GM18508 (cell line): ENCODE data around the gene FOXD1.
"Not testable (repeated sequence)": the region's sequence is repeated elsewhere in the genome, so short reads cannot be mapped to it uniquely, and the experiment has no call there.

Experiments used
- ATAC-seq: cut with Tn5 transposase; IDR thresholded peaks from one replicate; pipeline ENCODE4 v1.9.1; 2021; ENCODE audit warnings: moderate number of reproducible peaks; ENCODE audit not compliant: insufficient read depth, unreplicated experiment

Gene FOXD1

GRCh38 chr5:73448463-73449136 lies at the start of gene FOXD1:
FOXD1 (minus strand) TSS chr5:73448777; CDS start chr5:73448362, 415 bp downstream.
- no peak for ATAC-seq

GRCh38 chr5:73497497-73498056 lies 49.0 kb upstream of the FOXD1 start:
- no peak for ATAC-seq

- ATAC-seq, result no peak
Observed at GRCh38 chr5:73496984-73497457, 48.4 kb upstream of the FOXD1 start.

GRCh38 chr5:73495772-73496335 lies 47.3 kb upstream of the FOXD1 start:
- no peak for ATAC-seq

- ATAC-seq, result no peak
Observed at GRCh38 chr5:73494721-73495120, 46.1 kb upstream of the FOXD1 start.

DNA sequence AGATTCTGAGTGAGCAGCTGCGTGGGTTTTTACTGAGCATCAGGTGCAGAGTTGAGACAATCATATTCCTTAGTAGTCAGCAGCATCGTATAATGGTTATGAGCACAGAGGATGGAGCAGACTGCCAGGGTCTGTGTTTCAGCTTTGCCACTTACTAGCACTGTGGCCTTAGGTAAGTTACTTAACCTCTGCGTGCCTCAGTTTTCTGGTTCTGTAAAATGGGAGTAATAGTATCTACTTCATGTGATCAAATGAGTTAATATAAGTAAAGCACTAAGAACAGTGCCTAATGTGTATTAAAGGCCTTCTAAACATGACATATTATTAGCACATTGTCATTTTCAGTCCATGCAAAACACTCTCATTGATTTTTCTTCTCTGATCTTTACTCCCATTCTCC lies 44.8 kb upstream of the FOXD1 start:
- no peak for ATAC-seq

DNA sequence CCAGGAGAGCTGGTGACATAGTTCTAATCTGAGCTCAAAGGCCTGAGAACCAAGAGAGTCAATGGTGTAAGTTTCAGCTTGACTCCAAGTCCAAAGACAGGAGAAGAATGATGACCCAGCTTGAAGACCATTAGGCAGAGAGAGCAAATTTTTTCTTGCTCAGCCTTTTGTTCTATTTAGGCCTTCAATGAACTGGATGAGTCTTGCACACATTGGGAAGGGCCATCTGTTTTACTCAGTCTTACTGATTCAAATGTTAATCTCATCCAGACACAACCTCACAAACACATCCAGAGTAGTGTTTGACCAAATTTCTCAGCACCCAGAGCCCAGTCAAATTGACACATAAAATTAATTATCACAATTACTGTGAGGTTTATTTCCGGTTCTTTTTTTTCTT lies 42.6 kb upstream of the FOXD1 start:
- no peak for ATAC-seq

GRCh38 chr5:73490088-73490487 lies 41.5 kb upstream of the FOXD1 start:
- no peak for ATAC-seq

DNA sequence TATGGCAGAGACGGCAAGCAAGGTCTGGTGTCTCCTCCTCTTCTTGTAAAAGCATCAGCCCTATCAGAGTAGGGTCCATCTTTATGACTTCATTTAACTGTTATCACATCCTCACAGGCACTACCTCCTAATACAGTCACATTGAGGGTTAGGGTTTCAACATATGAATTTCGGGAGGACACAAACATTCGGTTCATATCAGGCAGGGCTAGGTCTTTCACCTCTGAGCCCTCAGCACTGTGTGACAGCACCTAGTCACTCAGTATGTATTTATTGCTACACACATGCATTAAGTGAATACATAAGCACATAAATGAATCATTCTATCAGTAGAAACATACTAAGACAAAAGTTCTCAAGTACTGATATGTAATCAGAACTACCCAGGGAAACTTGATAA lies 40.2 kb upstream of the FOXD1 start:
- ATAC-seq, result no peak

DNA sequence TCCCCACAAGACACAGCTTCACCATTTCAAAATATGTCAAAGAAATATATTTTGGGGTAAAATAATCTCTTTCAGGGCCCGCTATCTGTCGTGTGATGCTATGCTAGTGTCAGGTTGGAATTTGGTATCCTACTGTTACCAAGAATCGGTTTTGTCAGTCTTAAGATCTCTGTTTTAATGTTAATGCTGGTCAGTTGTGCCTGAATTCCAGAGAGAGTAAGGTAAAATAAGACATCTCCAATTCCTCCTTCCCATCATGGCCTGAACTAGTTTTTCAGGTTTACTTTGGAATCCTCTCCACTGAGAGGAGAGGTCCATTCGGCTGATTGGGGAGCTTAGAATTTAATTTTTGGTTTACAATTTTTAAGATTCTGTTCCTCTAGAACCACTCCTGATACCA lies 39.2 kb upstream of the FOXD1 start:
- ATAC-seq, result no peak

- not testable (repeated sequence) for ATAC-seq
Observed at GRCh38 chr5:73487257-73487656, 38.7 kb upstream of the FOXD1 start.

GRCh38 chr5:73486119-73486899 lies 37.7 kb upstream of the FOXD1 start:
- no peak for ATAC-seq

DNA sequence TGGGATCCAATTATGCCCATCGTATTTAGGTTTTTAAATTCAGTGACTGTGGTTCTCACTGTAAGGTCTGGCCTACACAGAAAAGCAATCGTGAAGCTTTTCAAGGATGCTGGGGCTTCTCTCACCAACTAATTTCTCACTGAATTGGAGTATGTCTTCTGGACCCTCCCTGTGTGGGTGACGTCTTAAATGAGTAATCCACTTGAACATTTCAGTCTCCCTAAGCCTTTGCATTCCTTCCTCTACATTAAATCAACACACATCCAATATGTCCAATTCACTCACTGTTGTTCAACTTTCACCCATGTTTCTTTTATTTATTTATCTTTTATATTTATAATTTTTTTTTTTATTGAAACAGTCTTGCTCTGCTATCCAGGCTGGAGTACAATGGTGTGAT lies 37.1 kb upstream of the FOXD1 start:
- no peak for ATAC-seq

- no peak for ATAC-seq
Observed at GRCh38 chr5:73484511-73484910, 35.9 kb upstream of the FOXD1 start.

DNA sequence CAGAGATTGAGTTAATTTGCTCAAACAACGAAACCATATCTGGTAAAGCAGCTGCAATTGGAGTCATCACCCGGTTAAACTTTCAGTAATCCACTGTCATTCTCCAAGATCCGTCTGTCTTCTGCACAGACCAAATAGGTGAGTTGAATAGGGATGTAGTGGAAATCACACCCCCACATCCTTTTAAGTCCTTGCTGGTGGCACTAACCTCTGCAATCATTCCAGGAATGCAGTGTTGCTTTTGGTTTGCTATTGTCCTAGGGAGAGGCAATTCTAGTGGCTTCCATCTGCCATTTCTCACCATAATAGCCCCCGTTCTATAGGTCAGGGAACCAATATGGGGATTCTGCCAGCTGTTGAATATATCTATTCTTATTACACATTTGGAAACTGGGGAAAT lies 35.1 kb upstream of the FOXD1 start:
- no peak for ATAC-seq

DNA sequence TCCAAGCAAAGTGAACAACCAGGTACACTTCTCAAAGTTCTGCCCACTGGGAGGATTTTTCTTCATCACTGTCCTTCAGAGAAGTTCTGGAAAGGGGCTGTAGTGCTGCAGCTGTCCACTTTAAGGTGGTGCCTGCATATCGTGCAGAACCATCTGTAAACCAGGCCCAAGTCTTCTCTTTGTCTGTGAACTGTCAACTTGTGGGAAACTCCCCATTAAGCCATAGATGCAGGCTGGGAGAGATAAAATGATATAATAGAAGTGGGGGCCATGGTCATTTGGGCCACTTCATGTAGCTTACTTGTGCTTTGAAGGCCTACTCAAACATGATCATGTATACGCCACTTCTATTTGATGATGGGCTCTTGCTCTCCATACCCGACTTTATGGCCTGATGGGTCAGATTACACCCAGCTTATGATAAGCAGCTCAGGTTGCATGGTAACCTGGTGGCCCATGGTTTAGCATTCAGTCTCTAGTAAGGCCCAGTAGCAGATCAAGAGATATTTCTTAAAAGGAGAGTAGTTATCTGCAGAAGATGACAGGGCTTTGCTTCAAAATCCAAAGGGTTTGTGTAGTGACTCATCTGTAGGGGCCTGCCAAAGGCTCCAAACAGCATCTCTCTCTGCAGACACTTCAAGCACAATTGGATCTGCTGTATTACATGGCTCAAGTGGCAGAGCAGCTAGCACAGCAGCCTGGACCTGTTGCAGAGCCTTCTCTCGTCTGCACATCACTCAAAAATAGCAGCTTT lies 34.0 kb upstream of the FOXD1 start:
- no peak for ATAC-seq

DNA sequence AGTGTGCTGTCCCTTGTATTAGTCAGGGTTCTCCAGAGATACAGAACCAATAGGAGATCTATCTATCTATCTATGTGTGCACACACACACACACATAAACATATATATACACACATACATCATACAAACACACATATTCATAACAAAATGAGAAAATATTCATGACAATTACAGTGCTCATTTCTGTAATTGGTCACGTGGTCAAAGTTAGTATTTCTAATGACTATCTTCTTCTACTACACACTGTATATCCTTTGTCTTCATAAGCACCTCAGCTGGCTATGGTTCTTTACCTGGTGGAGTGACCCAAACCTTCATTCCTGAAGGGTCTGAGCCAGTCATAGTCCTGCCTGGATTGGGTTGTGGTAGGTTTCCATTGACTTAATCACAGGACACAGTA lies 31.9 kb upstream of the FOXD1 start:
- ATAC-seq, result no peak

- no peak for ATAC-seq
Observed at GRCh38 chr5:73472116-73472515, 23.5 kb upstream of the FOXD1 start.

GRCh38 chr5:73471654-73472053 lies 23.1 kb upstream of the FOXD1 start:
- no peak for ATAC-seq

DNA sequence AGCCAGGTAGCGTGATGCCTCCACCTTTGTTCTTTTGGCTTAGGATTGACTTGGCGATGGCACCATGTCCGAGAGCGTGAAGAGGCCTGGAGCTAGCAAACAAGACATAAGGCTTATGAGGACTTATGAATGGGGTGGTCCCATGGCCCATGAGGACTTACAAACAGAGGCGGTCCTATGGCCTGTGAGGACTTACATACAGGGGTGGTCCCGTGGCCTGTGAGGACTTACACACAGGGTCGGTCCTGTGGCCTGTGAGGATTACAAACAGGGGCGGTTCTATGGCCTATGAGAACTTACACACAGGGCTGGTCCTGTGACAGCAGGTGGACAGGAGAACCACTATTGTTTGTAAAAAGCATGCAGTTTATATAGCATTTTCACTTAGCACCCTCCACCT lies 21.3 kb upstream of the FOXD1 start:
- no peak for ATAC-seq
